DND-41 (cell line): ENCODE data around the gene TPM4.

Experiments
- CTCF ChIP-seq: IDR thresholded peaks from 2 replicates; pipeline ENCODE4 v1.5.1; 2012; ENCODE audit warnings: borderline replicate concordance, low read length, moderate library complexity, mild to moderate bottlenecking; ENCODE audit not compliant: poor library complexity, severe bottlenecking; ENCODE audit errors: extremely low read depth
- EZH2 ChIP-seq: IDR thresholded peaks from 3 replicates; pipeline ENCODE4 v1.6.1; 2012; ENCODE audit warnings: borderline replicate concordance, low read depth, mild to moderate bottlenecking, moderate library complexity, low read length, inconsistent platforms; ENCODE audit not compliant: severe bottlenecking

DNA sequence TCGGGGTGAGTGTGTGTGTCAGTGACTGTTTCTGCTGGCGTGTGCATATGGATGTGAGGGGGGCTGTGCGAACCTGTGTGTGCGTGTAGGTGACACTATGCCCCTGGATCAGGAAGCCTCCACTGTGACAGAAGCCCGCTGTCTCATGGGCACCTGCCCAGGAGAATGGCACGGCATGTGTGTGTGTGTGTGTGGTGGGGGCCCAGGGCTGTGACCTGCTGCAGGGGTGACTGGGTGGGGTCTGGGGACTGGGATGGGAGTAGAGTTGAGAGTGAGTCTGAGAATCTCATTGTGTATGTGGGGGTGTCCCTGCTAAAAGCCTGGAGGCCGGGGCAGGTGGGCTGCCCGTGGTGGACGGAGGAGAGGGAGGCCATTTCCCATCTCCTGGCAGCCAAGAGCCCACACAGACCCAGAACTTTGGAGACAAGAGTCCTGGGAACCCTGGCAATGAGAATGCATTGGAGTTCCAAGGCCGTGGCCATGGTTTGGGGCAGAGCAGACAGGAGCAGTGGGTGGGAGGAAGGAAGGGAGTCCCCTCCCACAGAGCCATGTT is 6.4 kb upstream of the TPM4 start:
- TF ChIP-seq CTCF = no peak
- TF ChIP-seq EZH2 = no peak
